Activated T-cell treated with anti-CD3 and anti-CD28 coated beads, Interleukin-2, amount 50 U/mL, for 4 hours (primary cell): ENCODE data around the gene PLXNA1. TPM values are rescaled to one million over a fixed set of nuclear protein-coding genes. Genes with fewer than 3 reads are reported as not detected.

ENCODE experiments used
- ATAC-seq, 2 donors: fragments of 200-7000 bp; cut with Tn5 transposase; one replicate each; pipeline ENCODE4 v1.10.0; 2021
- DNase-seq: peaks from one replicate; pipeline ENCODE4 v3.0.0-alpha.2; 2020
- H3K27me3 Mint-ChIP-seq: one replicate; pipeline ENCODE4 v1.8.0; 2021; ENCODE audit warnings: low read depth, mixed read lengths
- H3K36me3 Mint-ChIP-seq: one replicate; pipeline ENCODE4 v1.8.0; 2022; ENCODE audit warnings: mixed read lengths; ENCODE audit not compliant: insufficient read depth
- H3K4me1 Mint-ChIP-seq: one replicate; pipeline ENCODE4 v1.8.0; 2021; ENCODE audit warnings: low read depth, mixed read lengths
- H3K4me3 Mint-ChIP-seq: one replicate; pipeline ENCODE4 v1.8.0; 2021; ENCODE audit warnings: mild to moderate bottlenecking, moderate library complexity, mixed read lengths
- H3K9me3 Mint-ChIP-seq: one replicate; pipeline ENCODE4 v1.8.0; 2021; ENCODE audit warnings: mixed read lengths
- total RNA-seq, 3 donors: library from RNA; stranded (reverse); gene quantifications; one replicate each; pipeline ENCODE4 v1.2.1, GENCODE V29; 2021

PLXNA1 gene
- total RNA-seq, 3 donors from 2014 or later: 25.6 to 33.1 (median 28.9) TPM

- Mint-ChIP-seq H3K27me3 (no peaks in the 10 kb centered on the region), H3K4me1 (no peaks in the 10 kb centered on the region), H3K36me3 (peaks cover 5% of the 10 kb centered on the region), H3K4me3 (no peak overlapping the region), H3K9me3 (no peaks in the 10 kb centered on the region)
- DNase-seq: no peak
- ATAC-seq: no peak
Observed at GRCh38 chr3:126994661-126995245, 11.8 kb downstream of the PLXNA1 start.

GRCh38 chr3:126995254-126995780 is 12.4 kb downstream of the PLXNA1 start:
- DNase-seq (no peak), ATAC-seq (no peak)
- Mint-ChIP-seq H3K9me3 (no peaks in the 10 kb centered on the region), H3K36me3 (peaks cover 5% of the 10 kb centered on the region), H3K4me3 (no peak overlapping the region), H3K4me1 (no peaks in the 10 kb centered on the region), H3K27me3 (no peaks in the 10 kb centered on the region)

GRCh38 chr3:126995926-126996512 is 13.1 kb downstream of the PLXNA1 start:
- H3K4me1 Mint-ChIP-seq: no peaks in the 10 kb centered on the region
- no peak overlapping the region for H3K4me3 Mint-ChIP-seq
- ATAC-seq (no peak), DNase-seq (no peak)
- H3K36me3 Mint-ChIP-seq: peaks cover 4% of the 10 kb centered on the region
- no peaks in the 10 kb centered on the region for H3K9me3 Mint-ChIP-seq
- no peaks in the 10 kb centered on the region for H3K27me3 Mint-ChIP-seq

- no peak overlapping the region for H3K4me3 Mint-ChIP-seq
- ATAC-seq (no peak), DNase-seq (no peak)
- H3K36me3 Mint-ChIP-seq: peaks cover 2% of the 10 kb centered on the region
- H3K4me1 Mint-ChIP-seq: no peaks in the 10 kb centered on the region
- H3K9me3 Mint-ChIP-seq: no peaks in the 10 kb centered on the region
- H3K27me3 Mint-ChIP-seq: no peaks in the 10 kb centered on the region
Observed at GRCh38 chr3:126996905-126997304, 14.0 kb downstream of the PLXNA1 start.

GRCh38 chr3:126997455-126998038 is 14.6 kb downstream of the PLXNA1 start:
- Mint-ChIP-seq H3K9me3 (no peaks in the 10 kb centered on the region), H3K36me3 (peaks cover 2% of the 10 kb centered on the region), H3K27me3 (no peaks in the 10 kb centered on the region), H3K4me1 (no peaks in the 10 kb centered on the region), H3K4me3 (no peak overlapping the region)
- ATAC-seq: no peak
- DNase-seq: no peak

- ATAC-seq: no peak
- no peaks in the 10 kb centered on the region for H3K9me3 Mint-ChIP-seq
- DNase-seq: no peak
- H3K36me3 Mint-ChIP-seq: peaks cover 2% of the 10 kb centered on the region
- no peak overlapping the region for H3K4me3 Mint-ChIP-seq
- H3K27me3 Mint-ChIP-seq: no peaks in the 10 kb centered on the region
- H3K4me1 Mint-ChIP-seq: no peaks in the 10 kb centered on the region
Observed at GRCh38 chr3:126998320-126998719, 15.4 kb downstream of the PLXNA1 start.

GRCh38 chr3:126998728-126999127 is 15.8 kb downstream of the PLXNA1 start:
- Mint-ChIP-seq H3K4me3 (no peak overlapping the region), H3K9me3 (no peaks in the 10 kb centered on the region), H3K4me1 (no peaks in the 10 kb centered on the region), H3K36me3 (peaks cover 1% of the 10 kb centered on the region), H3K27me3 (no peaks in the 10 kb centered on the region)
- DNase-seq: no peak
- ATAC-seq: no peak

GRCh38 chr3:126999383-126999782 is 16.5 kb downstream of the PLXNA1 start:
- DNase-seq: no peak
- Mint-ChIP-seq H3K9me3 (no peaks in the 10 kb centered on the region), H3K4me3 (no peak overlapping the region), H3K36me3 (no peaks in the 10 kb centered on the region), H3K4me1 (no peaks in the 10 kb centered on the region), H3K27me3 (no peaks in the 10 kb centered on the region)
- no peak for ATAC-seq

GRCh38 chr3:127000119-127000518 is 17.2 kb downstream of the PLXNA1 start:
- Mint-ChIP-seq H3K4me3 (no peak overlapping the region), H3K4me1 (no peaks in the 10 kb centered on the region), H3K9me3 (no peaks in the 10 kb centered on the region)

GRCh38 chr3:127000761-127001160 is 17.8 kb downstream of the PLXNA1 start:
- DNase-seq: no peak
- Mint-ChIP-seq H3K9me3 (no peaks in the 10 kb centered on the region), H3K4me1 (no peaks in the 10 kb centered on the region), H3K4me3 (no peak overlapping the region), H3K36me3 (no peaks in the 10 kb centered on the region), H3K27me3 (no peaks in the 10 kb centered on the region)
- ATAC-seq: no peak

More at GRCh38 chr3:127000119-127000518, 17.2 kb downstream of the PLXNA1 start:
- H3K27me3 Mint-ChIP-seq: no peaks in the 10 kb centered on the region
- ATAC-seq (no peak), DNase-seq (no peak)
- H3K36me3 Mint-ChIP-seq: no peaks in the 10 kb centered on the region

- Mint-ChIP-seq H3K4me3 (no peak overlapping the region), H3K27me3 (no peaks in the 10 kb centered on the region), H3K9me3 (no peaks in the 10 kb centered on the region), H3K36me3 (no peaks in the 10 kb centered on the region), H3K4me1 (no peaks in the 10 kb centered on the region)
- no peak for DNase-seq
- ATAC-seq: no peak
Observed at GRCh38 chr3:127001486-127002194, 18.7 kb downstream of the PLXNA1 start.

- no peaks in the 10 kb centered on the region for H3K4me1 Mint-ChIP-seq
- peak; percentile 19 to 20 for ATAC-seq
Observed at GRCh38 chr3:127002195-127003174, 19.6 kb downstream of the PLXNA1 start.

GRCh38 chr3:127003175-127003555 is 20.2 kb downstream of the PLXNA1 start:
- Mint-ChIP-seq H3K4me1 (no peaks in the 10 kb centered on the region), H3K4me3 (no peak overlapping the region), H3K27me3 (no peaks in the 10 kb centered on the region), H3K36me3 (peaks cover 3% of the 10 kb centered on the region), H3K9me3 (no peaks in the 10 kb centered on the region)
- ATAC-seq: no peak
- DNase-seq: no peak

More at GRCh38 chr3:127002195-127003174, 19.6 kb downstream of the PLXNA1 start:
- no peak for DNase-seq
- Mint-ChIP-seq H3K4me3 (no peak overlapping the region), H3K27me3 (no peaks in the 10 kb centered on the region), H3K36me3 (peaks cover 3% of the 10 kb centered on the region), H3K9me3 (no peaks in the 10 kb centered on the region)
